ENCODE results near the gene TSNAX.

GRCh38 chr1:231522038-231522437, 6.4 kb upstream of the TSNAX start:
- TF ChIP-seq CTCF (conservative IDR thresholded peaks at IDR 0.05) (no peak), ZFX (IDR thresholded peaks at IDR 0.05) (no peak)
